HepG2 (cell line): Measurements from ENCODE around the gene FXYD6.

ENCODE experiments used
- MAFK ChIP-seq, 2 experiments: IDR thresholded peaks in 1 of 2; conservative IDR thresholded peaks in 1 of 2; 2 replicates each; pipeline ENCODE4 v1.6.1; 2011; ENCODE audit warnings: improper control_type of control experiment in 2 of 2, low read length in 2 of 2
- NFATC3 ChIP-seq: sonication (generic); formaldehyde crosslinking; IDR thresholded peaks from 2 replicates; pipeline ENCODE4 v1.5.1; 2020; ENCODE audit warnings: mild to moderate bottlenecking, missing genetic modification reagents
- NR2F6 ChIP-seq, 2 experiments: IDR thresholded peaks; 2 replicates each; pipeline ENCODE4 v1.6.1; 2016; ENCODE audit warnings: antibody characterized with exemption in 1 of 2, mild to moderate bottlenecking in 1 of 2
- POLR2A ChIP-seq, 2 experiments: IDR thresholded peaks; 2 replicates each; pipeline ENCODE4 v1.6.1; 2011; ENCODE audit warnings: low read depth in 2 of 2, low read length in 2 of 2, mild to moderate bottlenecking in 1 of 2, moderate library complexity in 1 of 2; ENCODE audit not compliant: insufficient read depth in 1 of 2
- RFX5 ChIP-seq: IDR thresholded peaks from 2 replicates; pipeline ENCODE4 v1.6.1; 2011; ENCODE audit warnings: low read depth, low read length, improper control_type of control experiment
- TAF1 ChIP-seq: sonication (generic); formaldehyde crosslinking; IDR thresholded peaks from 2 replicates; pipeline ENCODE4 v1.4.0; 2020; ENCODE audit warnings: missing genetic modification reagents
- ZNF24 ChIP-seq: fragments of 450-650 bp; IDR thresholded peaks from 2 replicates; pipeline ENCODE4 v1.6.1; 2017; ENCODE audit warnings: antibody characterized with exemption, mild to moderate bottlenecking
- ZNF788 ChIP-seq: sonication (generic); formaldehyde crosslinking; IDR thresholded peaks from 2 replicates; pipeline ENCODE4 v1.5.0; 2020; ENCODE audit warnings: mild to moderate bottlenecking, missing genetic modification reagents, borderline replicate concordance
- TF ChIP-seq, protein P1 (sequence below): sonication (generic); formaldehyde crosslinking; IDR thresholded peaks from 2 replicates; pipeline ENCODE4 v1.5.0; 2020; ENCODE audit warnings: mild to moderate bottlenecking, missing genetic modification reagents, moderate library complexity
- TF ChIP-seq, protein P2 (sequence below): IDR thresholded peaks from 2 replicates; pipeline ENCODE4 v1.6.1; 2016; ENCODE audit warnings: control low read depth

DNA sequence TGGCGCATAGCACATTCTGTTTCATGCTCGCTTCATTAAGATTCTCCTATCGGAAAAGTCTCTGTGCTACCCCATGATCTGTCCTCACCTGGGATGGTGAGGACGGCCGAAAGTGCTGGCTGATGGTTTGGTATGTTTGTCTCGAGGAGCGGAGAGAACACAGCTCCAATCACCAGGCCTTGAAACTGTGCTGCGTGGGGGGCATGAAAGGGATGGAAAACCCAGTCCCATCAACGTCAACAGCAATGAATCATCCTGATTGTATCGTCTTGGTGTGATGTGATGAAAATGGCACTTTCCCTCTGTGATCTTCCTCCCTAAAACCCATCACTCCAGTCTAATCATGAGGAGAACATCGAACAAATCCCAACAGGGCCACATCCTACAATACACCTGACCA is 8.4 kb downstream of the FXYD6 start:
- no peak for TF ChIP-seq ZNF788 (CRISPR knock-in tag)
- no peak for TF ChIP-seq TAF1
- TF ChIP-seq RFX5, result no peak
- no peak for TF ChIP-seq ZNF24
- TF ChIP-seq POLR2A (IDR thresholded peaks at IDR 0.05; ENCODE audit: insufficient read depth in 1 of 2, low read depth in 2 of 2, low read length in 2 of 2), result no peak
- no peak for TF ChIP-seq NR2F6 (IDR thresholded peaks at IDR 0.05)
- TF ChIP-seq NR2F6 (CRISPR knock-in tag; IDR thresholded peaks at IDR 0.05), result no peak
- TF ChIP-seq, protein P1, sequence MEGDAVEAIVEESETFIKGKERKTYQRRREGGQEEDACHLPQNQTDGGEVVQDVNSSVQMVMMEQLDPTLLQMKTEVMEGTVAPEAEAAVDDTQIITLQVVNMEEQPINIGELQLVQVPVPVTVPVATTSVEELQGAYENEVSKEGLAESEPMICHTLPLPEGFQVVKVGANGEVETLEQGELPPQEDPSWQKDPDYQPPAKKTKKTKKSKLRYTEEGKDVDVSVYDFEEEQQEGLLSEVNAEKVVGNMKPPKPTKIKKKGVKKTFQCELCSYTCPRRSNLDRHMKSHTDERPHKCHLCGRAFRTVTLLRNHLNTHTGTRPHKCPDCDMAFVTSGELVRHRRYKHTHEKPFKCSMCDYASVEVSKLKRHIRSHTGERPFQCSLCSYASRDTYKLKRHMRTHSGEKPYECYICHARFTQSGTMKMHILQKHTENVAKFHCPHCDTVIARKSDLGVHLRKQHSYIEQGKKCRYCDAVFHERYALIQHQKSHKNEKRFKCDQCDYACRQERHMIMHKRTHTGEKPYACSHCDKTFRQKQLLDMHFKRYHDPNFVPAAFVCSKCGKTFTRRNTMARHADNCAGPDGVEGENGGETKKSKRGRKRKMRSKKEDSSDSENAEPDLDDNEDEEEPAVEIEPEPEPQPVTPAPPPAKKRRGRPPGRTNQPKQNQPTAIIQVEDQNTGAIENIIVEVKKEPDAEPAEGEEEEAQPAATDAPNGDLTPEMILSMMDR (CRISPR knock-in tag), result no peak
- TF ChIP-seq MAFK (conservative IDR thresholded peaks at IDR 0.05 in 1 of 2, IDR thresholded peaks at IDR 0.05 in 1 of 2; ENCODE audit: low read length in 2 of 2), result no peak
- TF ChIP-seq NFATC3 (CRISPR knock-in tag), result no peak
- TF ChIP-seq, protein P2, sequence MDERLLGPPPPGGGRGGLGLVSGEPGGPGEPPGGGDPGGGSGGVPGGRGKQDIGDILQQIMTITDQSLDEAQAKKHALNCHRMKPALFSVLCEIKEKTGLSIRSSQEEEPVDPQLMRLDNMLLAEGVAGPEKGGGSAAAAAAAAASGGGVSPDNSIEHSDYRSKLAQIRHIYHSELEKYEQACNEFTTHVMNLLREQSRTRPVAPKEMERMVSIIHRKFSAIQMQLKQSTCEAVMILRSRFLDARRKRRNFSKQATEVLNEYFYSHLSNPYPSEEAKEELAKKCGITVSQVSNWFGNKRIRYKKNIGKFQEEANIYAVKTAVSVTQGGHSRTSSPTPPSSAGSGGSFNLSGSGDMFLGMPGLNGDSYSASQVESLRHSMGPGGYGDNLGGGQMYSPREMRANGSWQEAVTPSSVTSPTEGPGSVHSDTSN (CRISPR knock-in tag), result no peak
